Psoas muscle (tissue), 8 donors: ENCODE measurements around the gene PAXIP1. TPM values are rescaled to one million over a fixed set of nuclear protein-coding genes. Genes with fewer than 3 reads are reported as not detected.

ENCODE experiments used
- ATAC-seq, 4 donors: fragments of 200-7000 bp; cut with Tn5 transposase; one replicate each; pipeline ENCODE4 v1.9.1; 2020; ENCODE audit warnings: moderate library complexity in 3 of 4, mild to moderate bottlenecking in 2 of 4
- DNase-seq, 2 donors: peaks; one replicate each; pipeline ENCODE4 v3.0.0-alpha.2; 2020
- H3K27ac ChIP-seq: fragments of 200-600 bp; one replicate; pipeline ENCODE4 v1.8.0; 2022
- H3K27me3 ChIP-seq, 3 donors: fragments of 200-600 bp in 1 of 3; one replicate each; pipeline versions ENCODE4 v1.6.1 to v1.8.0; 2013 to 2022; ENCODE audit warnings: low read length in 2 of 3, mild to moderate bottlenecking in 2 of 3, moderate library complexity in 1 of 3; ENCODE audit not compliant: insufficient read depth in 3 of 3
- H3K36me3 ChIP-seq, 2 donors: fragments of 200-600 bp in 1 of 2; one replicate each; pipeline versions ENCODE4 v1.6.1 to v1.8.0; 2013 to 2022; ENCODE audit warnings: low read depth in 1 of 2, mild to moderate bottlenecking in 1 of 2, moderate library complexity in 1 of 2; ENCODE audit not compliant: insufficient read depth in 1 of 2
- H3K4me1 ChIP-seq: fragments of 200-600 bp; one replicate; pipeline ENCODE4 v1.8.0; 2022
- H3K4me3 ChIP-seq: fragments of 200-600 bp; one replicate; pipeline ENCODE4 v1.8.0; 2022; ENCODE audit warnings: mild to moderate bottlenecking
- H3K9me3 ChIP-seq: fragments of 200-600 bp; one replicate; pipeline ENCODE4 v1.8.0; 2022
- WGBS, 3 donors: extraction: QIAGEN DNeasy Blood & Tissue Kit; methylation state at CpG; one replicate each; pipeline versions ENCODE4 v1.1.6 to v1.1.7; 2013; 5-methylcytosine and 5-hydroxymethylcytosine counted together
- intact Hi-C, 2 donors: fragments of 100-400 bp; cut with DNase I; formaldehyde crosslinking; loops; one replicate each; pipeline versions ENCODE4 v1.11.0 to v1.14.2; 2022
- polyA plus RNA-seq, 3 donors: library from polyadenylated mRNA; stranded (reverse); fragments of 200-250 nt; gene quantifications; one replicate each; pipeline ENCODE4 v1.2.3, GENCODE V29; 2013
- total RNA-seq, 4 donors: library from RNA; stranded (reverse); fragmentation: NEBNext Ultra II Directional in 2 of 4; extraction: Animal tissue kit (Norgen Biotek cat#: 25700) in 2 of 4; gene quantifications; one replicate each; pipeline versions ENCODE4 v1.2.1 to v1.2.4, GENCODE V29; 2021 to 2023
- TF ChIP-seq, protein P1 (sequence below): fragments of 200-600 bp; IDR thresholded peaks from one replicate; pipeline ENCODE4 v1.8.0; 2022; ENCODE audit warnings: antibody characterized with exemption
- donor health status: healthy with polysubstance abuse.
- donor health status: DM: no; HTN: no; CAD: no; lungs with moderate emphysema.
- donor health status: Bipolar disorder and iron deficiency.
- donor health status: healthy.
- donor health status: DM: yes; HTN: yes; CAD: no.
- donor health status: DM: no; HTN: no; CAD: no.
- donor health status: DM: no; HTN: no; CAD: no.
- donor health status: DM: yes; HTN: yes; CAD: no.

PAXIP1 gene
- total and polyA plus RNA-seq, 7 donors: 3.5 to 7.3 (median 6.2) TPM

DNA sequence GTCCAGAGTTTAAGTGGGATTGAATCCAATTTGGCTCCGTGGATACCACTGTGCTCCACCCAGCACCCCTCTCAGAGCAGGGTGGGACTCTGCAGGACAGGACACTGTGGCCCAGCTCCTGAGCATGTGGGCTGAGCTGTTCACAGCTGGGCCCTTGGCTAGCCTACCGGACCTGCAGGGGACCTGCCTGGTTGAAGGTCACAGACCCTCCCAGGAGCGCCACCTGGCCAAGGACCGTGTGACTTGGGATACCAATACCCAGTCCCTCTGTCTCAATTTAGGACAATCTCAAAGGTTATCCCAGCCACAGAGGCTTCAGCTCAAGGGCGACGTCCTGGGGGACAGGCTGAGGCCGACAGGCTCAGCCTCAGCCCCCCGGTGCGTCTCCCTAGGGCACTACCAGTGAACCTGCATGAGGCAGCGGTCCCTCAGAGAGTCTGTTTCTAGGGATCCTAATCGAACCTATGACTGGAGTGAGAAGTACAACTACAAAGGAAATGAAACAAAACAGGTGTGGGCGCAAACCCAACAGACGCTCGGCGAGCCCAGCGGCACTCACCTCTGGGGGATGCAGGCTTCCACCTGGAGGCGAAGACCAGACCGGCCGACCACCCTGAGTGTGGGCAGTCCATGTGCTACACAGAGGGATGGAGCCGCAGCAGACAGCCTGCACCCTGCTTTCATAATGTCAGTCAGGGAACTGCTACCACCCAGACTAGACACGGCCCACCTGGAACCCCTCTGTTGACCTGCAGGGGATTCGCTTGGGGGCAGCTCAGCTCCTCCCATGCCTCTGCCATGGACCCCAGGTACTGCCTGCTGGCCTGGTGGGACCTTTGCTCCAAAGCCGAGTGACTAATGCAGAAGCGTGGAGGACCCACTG is 103.7 kb downstream of the PAXIP1 start:
- Histone ChIP-seq H3K4me1 (no peaks in the 10 kb centered on the region), H3K36me3 (no peaks in the 10 kb centered on the region), H3K27ac (no peak overlapping the region), H3K9me3 (no peaks in the 10 kb centered on the region), H3K27me3 (peaks cover 0 to 5% (median 4%) of the 10 kb centered on the region in 3 donors), H3K4me3 (no peak overlapping the region)
- WGBS, 3 donors: 80 to 83% (median 82%) methylated on average over 24 of the region's 24 CpGs
- intact Hi-C loops: loop anchor here in 1 of 2 donors (10.0 kb wide), 1 partner anchor 1194 kb away; no protein-coding TSS in a partner anchor
- ATAC-seq: no peak
- no peak for DNase-seq
- TF ChIP-seq, protein P1, sequence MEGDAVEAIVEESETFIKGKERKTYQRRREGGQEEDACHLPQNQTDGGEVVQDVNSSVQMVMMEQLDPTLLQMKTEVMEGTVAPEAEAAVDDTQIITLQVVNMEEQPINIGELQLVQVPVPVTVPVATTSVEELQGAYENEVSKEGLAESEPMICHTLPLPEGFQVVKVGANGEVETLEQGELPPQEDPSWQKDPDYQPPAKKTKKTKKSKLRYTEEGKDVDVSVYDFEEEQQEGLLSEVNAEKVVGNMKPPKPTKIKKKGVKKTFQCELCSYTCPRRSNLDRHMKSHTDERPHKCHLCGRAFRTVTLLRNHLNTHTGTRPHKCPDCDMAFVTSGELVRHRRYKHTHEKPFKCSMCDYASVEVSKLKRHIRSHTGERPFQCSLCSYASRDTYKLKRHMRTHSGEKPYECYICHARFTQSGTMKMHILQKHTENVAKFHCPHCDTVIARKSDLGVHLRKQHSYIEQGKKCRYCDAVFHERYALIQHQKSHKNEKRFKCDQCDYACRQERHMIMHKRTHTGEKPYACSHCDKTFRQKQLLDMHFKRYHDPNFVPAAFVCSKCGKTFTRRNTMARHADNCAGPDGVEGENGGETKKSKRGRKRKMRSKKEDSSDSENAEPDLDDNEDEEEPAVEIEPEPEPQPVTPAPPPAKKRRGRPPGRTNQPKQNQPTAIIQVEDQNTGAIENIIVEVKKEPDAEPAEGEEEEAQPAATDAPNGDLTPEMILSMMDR: no peak

DNA sequence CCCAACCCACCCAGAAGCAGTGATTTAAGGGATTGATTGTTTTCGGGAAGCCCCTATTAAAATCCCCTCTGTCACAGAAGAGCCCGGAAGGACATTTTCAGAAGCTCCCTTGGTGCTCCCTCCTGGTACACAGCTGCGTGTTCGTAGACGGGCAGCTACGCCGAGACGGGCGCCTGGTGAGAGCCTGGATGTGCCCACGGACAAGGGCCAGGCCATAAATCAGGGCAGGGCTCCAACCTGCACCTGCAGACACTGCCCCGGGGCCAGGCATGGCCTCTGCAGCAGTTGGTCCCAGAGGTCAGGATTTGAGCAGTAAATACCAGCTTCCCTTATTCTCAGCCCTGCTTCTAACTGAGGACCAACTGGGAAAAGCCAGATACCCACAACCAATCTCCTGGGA is 106.8 kb downstream of the PAXIP1 start:
- H3K4me3 ChIP-seq: no peak overlapping the region
- no peak overlapping the region for H3K27ac ChIP-seq
- H3K9me3 ChIP-seq: no peaks in the 10 kb centered on the region
- 76 to 86% (median 78%) methylated on average over 11 of the region's 11 CpGs for WGBS, 3 donors
- TF ChIP-seq, protein P1: no peak
- ATAC-seq (no peak), DNase-seq (no peak)
- peaks cover 0 to 21% (median 14%) of the 10 kb centered on the region in 3 donors for H3K27me3 ChIP-seq
- no peaks in the 10 kb centered on the region for H3K4me1 ChIP-seq
- intact Hi-C loops: loop anchor here in 1 of 2 donors (10.0 kb wide), 1 partner anchor 1191 kb away; no protein-coding TSS in a partner anchor
- H3K36me3 ChIP-seq: no peaks in the 10 kb centered on the region

Other genes starting within 250 kb of the PAXIP1 start
- gene HTR5A, start 67.2 kb upstream of the PAXIP1 start, total RNA-seq: not detected
- gene HTR5A, start 67.2 kb upstream of the PAXIP1 start, polyA plus RNA-seq: under 1 TPM in 2 of 3 donors, not detected in 1; 0.01 to 0.06 TPM